Stimulated activated naive CD4-positive, alpha-beta T cell (primary cell): ENCODE results near the gene CLDN24.

Experiments
- DNase-seq, 6 experiments: peaks; one replicate each; lab custom pipeline; 2025; lab: John Stamatoyannopoulos, UW

Gene CLDN24

DNA sequence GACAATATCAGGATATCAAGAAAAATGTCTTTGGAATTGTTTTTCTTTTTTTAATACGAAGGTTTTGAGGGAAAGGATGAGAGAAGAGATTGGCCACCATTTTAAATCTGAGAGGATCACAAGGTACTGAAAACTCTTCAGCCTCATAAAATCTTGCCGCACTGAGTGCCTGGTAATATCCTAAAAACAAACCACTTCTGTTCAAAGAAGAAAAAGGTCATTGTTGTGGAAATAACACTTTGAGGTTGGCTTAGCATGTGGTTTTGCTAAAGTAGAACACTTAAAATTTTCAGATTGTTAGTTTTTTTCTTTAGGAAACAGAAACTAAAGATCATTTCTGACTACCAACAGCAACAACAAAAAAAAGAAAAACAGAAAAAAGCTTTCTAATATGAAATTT lies 1.1 kb downstream of the CLDN24 start:
- DNase-seq, result peak in 1 of 6 experiments; percentile 21

DNA sequence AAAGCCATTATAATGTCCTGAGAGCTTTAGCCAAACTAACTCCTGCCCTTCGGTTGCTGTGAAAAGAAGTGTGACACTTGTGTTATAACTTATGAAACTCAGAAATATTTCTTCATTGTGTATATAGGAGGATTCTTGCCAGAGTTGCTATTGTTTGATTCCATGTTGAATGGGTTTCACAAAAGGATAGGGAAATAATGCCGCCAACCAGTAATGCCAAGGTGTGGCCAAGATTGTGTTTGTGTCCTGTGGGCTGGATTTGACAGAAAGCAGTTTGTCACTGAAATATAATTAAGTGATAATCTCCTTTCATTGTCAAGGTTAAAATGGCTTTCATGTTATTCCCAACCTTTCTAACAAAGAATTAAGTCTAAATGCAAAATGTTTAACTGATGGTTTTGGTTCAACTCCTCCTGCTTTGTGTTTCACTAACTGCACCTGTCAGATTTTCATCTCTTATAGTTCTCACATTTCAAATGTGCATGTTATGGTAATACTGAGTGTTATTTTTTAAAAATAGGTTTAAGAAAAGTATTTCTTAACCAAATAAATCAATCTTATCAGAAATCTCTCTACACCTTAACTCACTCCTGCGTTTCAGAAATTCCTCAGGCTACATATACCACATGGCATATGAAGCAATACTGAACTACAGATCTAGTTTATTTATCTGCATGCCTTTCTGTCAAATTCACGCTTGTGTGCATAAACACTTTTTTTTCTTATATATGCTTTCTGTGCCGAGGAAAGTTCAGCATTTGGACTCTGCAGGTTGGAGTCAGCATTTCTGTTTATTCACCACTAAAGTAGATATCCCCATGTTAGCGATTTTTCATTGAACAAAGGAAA lies 1.8 kb downstream of the CLDN24 start, which contains the start of gene CLDN22:
CLDN22 (minus strand) TSS at position 66 of the 849 bp plus-strand sequence; CDS start at position 8, 58 bp downstream.
- DNase-seq, result no peak

DNA sequence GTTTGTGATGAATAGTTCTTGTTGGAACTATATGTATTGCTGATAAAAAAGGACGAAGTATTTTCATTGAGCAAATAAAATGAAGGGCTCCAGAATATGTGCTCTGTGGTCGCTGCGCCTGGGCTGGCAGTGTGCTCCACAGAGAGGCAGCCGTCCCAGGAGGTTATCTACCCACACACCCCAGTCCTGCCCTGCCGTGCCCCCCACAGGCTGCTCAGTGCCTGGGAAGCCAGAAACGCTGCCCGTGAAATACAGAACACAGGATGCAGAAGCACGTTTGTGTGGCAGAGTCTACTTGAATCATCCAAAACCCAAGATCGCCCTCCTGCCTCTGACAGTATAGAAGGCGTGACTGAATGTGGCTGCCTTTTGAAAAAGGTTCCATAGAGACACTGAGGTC lies 3.6 kb downstream of the CLDN24 start:
- no peak for DNase-seq

DNA sequence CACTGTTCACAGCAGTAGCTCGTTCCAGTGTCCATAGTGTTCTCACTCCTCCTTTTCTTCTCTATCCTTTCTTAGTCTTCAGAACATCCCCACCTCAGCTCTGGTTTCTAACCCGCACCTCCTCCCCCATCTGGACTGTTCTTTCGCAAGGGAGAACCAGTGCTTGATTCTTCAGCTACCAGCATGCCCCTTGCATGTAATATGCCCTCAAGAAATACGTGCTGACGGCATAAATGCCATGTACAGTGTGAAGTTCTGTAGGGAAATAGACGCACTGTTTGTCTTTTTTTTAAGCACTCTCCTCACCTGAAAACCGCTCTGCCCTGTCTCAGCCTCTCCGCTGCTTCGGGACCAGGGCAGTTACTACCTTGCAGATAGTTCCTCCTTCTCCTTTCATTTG lies 7.4 kb downstream of the CLDN24 start:
- DNase-seq, result no peak

DNA sequence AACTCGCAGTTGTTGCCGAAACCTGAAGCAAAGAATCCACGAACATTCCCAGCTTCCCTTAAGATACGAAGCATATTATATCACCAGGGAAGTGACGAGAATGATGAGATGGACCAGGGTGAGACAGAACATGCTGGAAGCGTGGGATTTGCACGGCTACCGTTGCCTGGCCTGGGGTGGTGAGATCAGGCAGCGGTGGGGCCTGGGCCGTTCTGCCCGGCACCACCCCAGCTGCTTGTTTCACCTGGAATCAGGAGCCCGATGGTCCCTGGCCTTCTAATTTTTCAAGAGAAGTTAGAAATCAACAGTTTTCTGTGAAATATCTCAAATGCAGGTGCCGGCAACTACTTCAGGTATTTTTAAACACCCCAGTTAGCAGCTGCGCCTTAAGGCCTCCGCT lies 7.9 kb downstream of the CLDN24 start:
- no peak for DNase-seq

DNA sequence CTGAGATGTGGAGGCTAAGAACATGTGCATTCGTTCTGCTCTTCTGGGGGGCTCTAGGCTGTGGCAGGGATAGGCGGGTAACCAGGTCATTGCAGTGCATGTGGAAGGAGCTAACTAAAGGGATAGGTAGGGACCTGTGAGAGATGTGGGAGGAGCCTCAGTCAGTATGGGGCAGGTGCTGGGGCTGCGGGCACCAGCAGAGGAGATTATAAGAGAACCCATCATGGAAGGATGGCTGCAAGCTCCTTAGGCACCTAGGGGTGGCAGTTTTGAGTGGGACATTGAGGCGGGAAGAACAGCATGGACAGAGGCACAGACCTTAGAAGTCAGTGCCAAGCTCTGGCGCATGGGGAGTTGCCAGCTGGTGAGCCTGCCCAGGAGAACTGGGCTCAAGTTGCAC lies 9.4 kb downstream of the CLDN24 start:
- no peak for DNase-seq

DNA sequence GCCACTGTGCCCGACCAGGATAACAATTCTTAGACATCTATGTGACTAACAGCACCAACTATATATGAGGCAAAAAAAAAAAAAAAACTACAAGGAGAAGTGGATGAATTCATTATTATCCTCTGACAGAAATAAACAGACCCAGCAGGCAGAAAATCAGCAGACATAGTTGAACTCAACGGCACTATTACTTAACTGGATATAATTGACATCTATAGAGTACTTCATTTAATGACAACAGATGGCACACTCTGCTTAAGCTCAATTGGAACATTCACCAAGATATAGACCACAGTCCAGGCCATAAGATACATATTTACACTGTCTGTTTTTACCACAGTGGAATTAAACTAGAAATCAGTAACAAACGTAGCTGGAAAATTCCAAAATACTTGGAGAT lies 15.4 kb downstream of the CLDN24 start:
- DNase-seq, result no peak

DNA sequence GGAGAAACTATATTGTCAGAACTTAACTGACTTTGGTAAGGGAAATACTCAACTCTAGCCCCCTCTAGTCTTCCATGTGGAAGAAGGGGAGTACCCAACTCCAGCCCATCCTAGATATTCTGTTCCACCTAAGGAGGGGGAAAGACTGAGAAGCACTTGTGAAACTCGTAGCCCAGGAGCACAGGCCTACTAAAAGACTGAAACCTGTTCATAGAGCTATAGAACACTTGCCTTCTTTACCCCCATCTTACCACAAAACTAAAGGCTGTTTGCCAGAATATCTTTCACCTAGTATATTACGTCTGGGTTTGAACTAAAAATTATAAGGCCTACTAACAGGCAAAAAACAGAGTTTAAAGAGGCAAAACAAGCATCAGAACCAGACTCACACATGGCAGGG lies 17.7 kb downstream of the CLDN24 start:
- no peak for DNase-seq

DNA sequence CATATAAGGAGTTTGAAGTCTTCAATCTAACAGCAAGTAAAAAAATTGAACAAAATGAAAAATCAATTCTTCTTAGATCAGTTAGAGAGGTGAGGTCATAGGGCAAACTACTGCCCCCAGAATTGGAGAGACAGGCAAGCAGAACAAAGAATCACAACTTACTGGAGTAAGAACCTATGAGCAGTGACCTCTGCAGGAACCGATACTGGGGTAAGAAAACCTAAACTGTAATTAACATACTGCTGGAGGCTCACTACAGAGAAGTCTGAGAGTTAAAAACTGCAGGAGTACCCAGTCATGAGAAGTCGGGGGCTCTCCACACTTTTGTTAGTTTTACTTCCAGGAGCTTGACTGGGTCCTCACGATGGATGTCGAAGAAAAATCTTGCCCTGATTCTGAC lies 18.2 kb downstream of the CLDN24 start:
- no peak for DNase-seq

DNA sequence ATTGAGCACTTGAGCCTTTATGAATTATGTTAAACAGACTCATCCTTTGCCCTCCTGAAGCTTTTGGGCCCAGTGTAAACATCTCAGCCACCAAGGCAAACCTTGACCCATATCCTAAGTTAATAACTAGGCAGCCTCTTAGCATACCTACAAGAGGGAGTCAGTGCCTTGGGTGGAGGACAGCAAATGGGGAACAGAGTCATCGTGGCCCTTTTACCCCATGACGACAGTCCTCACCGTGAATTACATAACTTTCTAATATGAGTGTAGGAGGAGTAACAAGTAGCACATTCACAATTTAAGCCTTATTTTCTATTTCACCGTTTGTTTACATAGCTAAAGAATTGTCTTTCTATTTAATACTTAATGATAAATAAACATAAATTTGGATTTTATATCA lies 18.9 kb downstream of the CLDN24 start:
- DNase-seq, result no peak

DNA sequence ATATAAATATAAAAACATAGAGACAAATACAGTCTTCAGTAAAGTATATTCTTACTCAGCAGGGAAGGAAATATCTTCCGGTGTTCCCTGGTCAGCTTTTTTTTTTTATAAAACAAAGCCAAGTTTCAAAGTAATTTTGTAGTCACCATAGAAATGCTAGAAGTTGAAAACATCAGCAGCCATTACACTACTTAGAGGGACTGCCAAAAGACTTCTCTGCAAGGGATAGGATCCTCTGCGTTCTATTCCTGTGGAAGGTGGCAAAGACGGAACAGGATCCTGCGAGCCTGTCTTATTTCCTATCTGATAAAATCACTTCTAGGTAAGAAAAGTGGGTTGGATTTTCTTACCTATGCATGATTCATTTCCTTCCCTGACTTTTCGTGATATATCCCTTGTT lies 21.6 kb downstream of the CLDN24 start:
- no peak for DNase-seq

DNA sequence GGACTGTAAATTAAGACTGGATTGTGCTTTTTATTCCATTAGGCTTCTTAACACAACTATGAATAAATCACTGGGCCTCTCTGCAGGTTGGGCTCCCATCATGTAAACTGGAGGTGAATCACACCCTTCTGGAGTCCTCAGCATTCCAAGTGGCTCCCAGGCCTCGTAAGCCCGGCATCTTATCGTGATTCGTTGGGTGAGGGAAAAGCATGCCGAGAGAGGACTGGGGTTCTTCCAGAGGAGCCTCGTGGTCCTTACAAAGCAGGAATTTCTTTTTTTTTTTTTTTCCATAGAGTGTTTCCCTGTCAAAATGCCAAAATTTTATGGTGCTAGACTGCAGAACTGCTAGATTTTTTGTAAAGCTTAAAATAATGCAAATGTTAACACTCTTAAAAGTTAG lies 22.2 kb downstream of the CLDN24 start:
- no peak for DNase-seq

DNA sequence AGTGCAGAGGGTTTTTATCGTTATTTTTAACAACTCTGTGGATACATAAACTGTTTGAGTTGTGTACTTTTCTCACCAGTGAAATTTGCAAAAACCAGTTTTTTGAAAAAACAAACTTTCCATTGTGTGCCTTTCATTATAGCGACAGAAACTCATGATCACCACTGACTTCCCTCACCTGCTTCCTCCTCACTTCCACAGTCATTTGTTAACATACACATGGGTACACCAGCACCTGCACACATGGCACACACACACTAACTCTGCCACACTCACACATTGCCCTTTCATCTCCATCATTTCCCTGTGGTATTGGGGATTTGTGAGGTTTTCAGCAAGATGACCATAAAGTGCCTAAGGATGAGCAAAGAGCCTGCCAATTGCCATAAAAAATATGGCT lies 22.8 kb downstream of the CLDN24 start:
- no peak for DNase-seq

DNA sequence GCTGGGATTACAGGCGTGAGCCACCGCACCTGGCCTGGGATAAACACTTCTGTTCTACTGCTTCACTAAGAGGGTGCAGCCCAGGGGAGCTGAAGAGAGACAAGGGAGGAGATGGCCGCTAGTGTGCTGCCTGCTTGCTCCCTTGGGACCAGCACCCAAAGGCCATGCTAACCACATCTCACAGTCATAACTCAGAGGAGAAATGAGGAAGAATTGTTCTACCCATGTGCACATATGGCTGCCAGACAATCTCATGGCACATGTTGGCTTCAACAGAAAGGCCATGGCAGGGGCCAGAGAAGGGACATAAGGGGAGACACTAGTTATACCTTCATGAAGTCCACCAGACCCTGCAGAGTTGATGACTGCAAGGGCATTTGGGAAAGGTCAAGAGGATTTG lies 24.6 kb downstream of the CLDN24 start:
- DNase-seq, result no peak

DNA sequence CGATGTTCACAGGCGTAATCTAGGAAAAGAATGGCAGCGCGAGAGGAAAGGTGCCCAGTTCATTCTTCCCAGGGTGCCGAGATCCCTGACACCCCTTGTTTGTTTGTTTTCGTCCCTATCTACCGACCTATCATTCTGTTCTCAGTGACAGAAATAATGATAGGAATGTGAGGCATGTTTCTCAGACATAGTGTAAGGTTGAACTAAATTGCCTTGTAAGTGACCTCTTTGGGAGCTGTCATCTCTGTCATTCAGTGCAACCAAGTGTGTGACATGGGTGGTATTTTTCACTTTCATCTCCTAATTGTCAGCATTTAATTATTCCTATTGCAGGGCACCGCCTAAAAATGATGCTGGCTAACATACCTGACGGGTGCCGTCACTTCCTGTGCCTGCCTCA lies 26.5 kb downstream of the CLDN24 start:
- no peak for DNase-seq

DNA sequence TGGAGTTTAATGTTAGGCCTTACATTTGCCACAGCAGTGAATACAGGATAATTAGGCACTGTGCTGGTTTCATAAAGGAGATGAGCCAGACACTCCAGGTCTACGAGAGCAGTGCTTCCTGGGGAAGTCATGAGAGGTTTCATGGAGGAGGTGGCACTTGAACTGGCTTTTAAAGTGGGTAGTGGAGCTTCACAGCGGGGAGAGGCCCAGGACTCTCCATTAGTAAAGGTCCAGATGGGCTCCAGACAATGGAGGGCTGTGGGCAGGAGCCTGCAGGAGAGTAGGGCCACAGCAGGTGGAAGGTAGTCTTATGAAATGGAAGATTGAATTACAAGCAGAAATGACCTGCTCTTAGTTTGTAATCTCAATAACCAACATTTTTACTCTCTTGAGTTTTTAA lies 31.2 kb downstream of the CLDN24 start:
- no peak for DNase-seq

DNA sequence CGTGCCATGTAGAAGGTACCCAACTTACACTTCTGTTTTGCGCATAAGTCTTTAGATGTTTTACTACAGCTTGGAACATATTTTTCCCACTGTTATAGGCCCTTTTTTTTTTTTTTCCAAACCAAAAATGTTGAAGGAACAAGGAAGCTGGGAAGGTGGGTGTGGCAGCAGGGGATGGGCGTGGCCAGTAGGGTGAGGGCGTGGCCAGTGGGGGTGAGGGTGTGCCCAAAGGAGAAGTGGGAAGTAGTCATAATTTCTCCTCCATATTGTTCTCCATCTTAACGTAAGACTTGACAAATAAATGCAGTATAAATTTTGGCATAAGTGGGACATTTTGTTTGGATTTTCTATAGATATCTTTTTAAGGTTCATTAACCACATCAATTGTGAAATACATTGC lies 32.5 kb downstream of the CLDN24 start:
- DNase-seq, result no peak

DNA sequence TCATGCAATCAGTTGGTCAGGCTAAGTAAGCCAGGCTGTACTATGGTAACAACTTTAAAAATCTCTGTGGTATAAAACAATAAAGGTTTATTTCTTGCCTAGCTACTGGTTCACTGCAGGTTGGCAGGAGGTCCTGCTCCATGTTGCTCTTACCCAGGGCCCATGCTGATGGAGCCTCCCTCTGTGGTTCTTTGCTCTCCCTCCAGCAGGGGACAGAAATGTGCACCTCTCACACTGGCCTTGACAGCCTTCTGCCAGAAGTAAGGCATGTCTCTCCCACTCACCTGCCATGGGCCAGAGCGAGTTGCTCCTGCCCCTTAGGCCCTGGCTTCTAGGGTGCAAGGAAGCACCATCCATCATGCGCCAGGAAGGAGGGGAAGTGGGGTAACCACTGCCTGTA lies 33.3 kb downstream of the CLDN24 start:
- no peak for DNase-seq

DNA sequence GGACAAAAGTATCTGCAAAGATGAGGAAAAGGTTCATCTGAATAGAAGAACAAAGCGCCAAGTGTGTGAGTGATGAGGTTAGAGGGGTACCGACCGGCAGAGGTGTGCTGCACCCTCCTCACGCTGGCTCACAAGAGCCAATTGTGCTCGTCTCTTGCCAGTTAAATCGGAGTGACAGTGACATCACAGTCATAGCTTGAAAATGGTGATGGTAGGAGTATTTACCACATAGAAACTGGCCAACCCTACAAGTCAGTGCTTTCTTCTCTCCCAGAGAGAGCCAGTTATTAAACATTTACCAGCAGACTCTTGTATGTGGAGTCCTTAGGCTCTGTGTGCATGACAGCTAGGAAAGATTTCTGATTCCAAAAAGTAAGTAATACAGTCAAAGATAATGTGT lies 34.5 kb downstream of the CLDN24 start:
- no peak for DNase-seq

DNA sequence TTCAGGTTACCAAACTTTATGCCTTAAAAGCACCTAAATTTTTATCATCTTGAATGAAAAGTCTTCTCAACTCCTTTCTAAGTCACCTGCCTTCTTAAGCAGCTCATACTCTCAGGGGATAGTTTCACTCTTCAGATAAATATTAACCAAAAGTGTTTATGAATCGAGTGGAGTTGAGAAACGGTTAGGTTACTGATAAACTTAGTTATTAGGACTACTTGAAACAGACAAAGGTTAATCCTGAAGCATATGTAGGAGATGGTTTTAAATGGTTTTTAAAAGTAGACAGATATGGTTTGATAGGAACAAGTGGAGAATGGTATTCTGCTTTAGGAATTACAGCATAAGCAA lies 34.9 kb downstream of the CLDN24 start:
- DNase-seq, result no peak

DNA sequence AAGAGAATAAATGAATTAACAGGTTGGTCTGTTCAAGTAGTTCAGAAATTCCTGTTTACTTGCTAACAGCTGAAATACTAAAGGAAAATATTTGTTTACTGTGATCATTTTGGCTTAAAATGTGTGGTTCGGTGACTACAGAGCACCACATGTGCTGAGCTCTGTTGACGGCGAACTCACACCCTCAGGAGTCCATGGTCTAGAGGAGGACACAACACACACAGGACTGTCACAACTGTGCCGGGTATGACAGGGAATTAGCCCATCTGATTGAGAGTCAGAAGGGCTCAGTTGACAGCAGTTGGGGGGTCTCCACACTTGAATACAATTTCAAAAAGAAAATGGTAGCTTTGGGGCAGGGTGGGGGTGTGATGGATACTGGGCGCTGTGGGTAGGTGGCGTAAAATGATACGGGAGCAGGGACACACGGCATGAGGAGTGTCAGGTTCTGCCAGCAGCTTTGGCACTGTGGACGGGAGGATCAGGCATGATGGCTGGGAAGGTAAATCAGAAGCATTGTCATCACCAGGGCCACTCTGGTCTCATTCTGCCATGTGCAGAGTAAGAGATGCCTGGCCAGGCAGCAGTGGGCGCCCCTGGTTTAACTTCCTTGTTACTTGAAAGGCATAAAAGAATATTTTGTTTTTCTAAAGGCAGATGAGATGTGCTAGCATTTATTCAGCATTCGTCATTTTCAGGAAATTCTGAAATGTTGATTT lies 35.5 kb downstream of the CLDN24 start:
- no peak for DNase-seq

DNA sequence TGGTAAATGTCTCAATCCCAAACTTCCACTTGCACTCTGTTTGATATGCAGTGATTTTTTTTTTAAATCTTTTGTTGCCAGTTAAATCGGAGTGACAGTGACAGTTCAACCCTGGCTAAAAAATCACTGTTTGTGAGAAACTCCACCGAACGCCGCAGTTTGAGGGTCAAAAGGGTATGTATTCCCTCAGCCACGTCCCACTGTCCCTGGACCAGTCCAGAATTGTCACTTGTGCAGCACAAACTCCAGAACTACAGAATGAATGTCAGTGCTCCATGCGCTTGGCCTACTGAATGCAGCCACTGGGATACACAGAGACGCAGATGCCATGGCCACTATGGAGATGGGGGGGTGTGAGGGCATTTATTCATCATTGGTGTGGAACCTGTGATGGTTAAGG lies 36.3 kb downstream of the CLDN24 start:
- no peak for DNase-seq

DNA sequence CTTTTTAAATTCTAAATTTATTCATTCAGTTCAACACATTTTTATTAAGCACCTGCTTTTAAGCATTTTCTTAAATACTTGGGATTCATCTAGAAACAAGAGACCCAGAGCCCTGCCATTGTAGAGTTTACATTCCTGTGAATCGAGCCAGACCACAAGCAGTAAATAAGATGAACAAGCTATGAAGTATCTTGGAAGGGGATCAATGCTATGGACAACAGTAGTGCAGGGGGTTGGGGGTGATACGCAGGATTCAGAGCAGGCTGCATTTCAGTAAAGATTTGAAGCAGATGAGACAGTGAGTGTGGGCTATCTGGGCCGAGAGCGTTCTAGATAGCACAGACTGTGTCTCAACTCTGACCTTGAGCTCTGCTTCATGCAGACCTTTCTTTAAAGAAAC lies 37.3 kb downstream of the CLDN24 start:
- DNase-seq, result no peak
